HTR-8/SVneo (cell line): ENCODE measurements around the gene RAPGEFL1.
A peak's percentile ranks its signal among the peaks of the same experiment; 100 is the strongest.
"Not testable (repeated sequence)": the region's sequence is repeated elsewhere in the genome, so short reads cannot be mapped to it uniquely, and the experiment has no call there.

Source experiments
- DNase-seq: peaks from one replicate; pipeline ENCODE4 v3.0.0; 2011; ENCODE audit warnings: low spot score, mixed read lengths; ENCODE audit not compliant: insufficient read length
- FAIRE-seq: peaks from 2 replicates; lab custom pipeline; 2011; peaks lifted over from hg19 to GRCh38; lab: Jason Lieb, UNC

Gene RAPGEFL1

DNA sequence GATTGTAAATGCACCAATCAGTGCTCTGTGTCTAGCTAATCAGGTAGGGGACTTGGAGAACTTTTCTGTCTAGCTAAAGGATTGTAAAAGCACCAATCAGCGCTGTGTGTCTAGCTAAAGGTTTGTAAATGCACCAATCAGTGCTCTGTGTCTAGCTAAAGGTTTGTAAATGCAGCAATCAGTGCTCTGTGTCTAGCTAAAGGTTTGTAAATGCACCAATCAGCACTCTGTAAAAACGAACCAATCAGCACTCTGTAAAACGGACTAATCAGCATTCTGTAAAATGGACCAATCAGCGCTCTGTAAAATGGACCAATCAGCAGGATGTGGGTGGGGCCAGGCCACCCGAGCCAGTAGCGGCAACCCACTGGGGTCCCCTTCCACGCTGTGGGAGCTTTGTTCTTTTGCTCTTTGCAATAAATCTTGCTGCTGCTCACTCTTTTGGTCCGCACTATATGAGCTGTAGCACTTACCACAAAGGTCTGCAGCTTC is 20.7 kb downstream of the RAPGEFL1 start:
- not testable (repeated sequence) for DNase-seq, FAIRE-seq

DNA sequence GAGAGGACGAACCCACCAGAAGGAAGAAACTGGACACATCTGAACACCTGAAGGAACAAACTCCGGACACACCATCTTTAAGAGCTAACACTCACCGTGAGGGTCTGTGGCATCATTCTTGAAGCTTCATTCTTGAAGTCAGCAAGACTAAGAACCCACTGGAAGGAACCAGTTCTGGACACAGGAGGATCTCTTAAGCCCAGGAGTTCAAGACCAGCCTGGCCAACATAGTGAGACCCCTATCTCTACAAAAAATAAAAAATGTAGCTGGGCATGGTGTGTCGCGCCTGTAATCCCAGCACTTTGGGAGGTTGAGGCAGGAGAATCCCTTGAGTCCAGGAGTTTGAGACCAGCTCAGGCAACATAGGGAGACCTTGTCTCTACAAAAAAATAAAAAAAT is 21.3 kb downstream of the RAPGEFL1 start:
- no peak for FAIRE-seq
- no peak for DNase-seq

DNA sequence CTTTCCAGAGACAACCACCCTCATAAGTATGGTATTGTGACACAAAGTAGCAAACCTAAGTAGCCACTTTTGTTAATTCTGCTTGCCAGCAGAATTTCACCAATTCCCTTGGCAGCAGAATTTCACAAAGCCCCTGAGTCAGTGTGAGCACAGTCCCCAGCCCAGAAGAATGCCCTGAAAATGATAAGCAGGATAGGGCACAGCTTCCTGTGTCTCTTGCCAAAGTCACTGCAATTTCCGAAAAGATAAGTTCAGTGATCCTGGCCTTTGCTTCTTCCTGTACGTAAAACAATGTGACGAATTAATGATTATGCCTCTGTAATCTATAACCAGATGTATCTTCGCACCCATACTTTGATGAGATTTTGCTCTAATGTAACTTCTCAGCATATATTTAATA is 25.9 kb downstream of the RAPGEFL1 start:
- no peak for FAIRE-seq
- DNase-seq, result no peak

DNA sequence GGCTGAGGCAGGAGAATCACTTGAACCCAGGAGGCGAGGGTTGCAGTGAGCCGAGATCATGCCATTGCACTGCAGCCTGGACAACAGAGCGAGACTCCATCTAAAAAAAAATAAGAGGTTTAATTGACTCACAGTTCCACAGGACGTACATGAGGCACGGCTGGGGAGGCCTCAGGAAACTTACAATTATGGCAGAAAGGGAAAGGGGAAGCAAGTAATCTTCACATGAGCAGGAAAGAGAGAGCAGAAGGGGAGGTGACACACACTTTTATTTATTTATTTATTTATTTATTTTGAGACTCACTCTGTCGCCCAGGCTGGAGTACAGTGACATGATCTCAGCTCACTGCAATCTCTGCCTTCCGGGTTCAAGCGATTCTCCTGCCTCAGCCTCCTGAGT is 28.9 kb downstream of the RAPGEFL1 start:
- DNase-seq, FAIRE-seq: not testable (repeated sequence)

DNA sequence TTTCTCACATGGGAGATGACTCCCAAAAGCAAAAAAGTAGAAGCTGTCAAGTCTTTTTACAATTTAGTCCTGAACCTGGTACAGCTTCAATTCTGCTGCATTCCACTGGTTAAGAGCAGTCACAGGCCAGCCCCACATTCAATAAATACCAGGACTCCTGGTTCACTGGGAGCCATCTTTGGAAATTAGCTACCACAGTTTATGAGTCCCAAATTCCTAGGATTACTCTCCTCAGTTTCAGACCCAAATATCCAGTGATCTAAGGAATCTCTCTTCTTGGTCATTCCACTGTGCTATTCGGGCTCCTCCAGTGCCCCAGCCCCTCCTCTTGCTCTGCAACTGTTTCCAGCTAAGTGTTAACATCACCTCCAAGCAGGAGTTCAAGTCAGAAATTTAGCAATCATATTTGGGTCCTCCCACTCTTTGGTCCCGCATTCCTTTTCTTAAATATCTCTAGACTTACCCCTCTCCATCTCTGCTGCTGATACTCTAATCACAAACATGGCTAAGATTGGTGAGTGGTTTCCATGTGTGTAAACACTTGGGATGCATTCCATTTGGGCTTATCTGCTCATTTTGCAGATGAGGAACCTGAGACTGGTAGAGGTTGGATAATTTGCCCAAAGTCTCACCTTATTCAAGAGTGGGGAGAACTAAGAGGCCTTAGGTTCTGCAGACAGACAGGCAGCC is 32.3 kb downstream of the RAPGEFL1 start:
- DNase-seq (no peak), FAIRE-seq (peak; percentile 69)

DNA sequence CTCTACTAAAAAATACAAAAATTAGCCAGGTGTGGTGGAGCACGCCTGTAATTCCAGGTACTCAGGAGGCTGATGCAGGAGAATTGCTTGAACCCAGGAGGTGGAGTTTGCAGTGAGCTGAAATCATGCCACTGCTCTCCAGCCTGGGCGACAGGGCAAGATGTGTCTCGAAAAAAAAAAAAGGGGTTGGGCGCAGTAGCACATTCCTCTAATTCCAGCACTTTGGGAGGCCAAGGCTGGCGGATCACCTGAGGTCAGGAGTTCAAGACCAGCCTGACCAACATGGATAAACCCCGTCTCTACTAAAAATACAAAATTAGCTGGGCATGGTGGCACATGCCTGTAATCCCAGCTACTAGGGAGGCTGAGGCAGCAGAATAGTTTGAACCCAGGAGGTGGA is 36.6 kb downstream of the RAPGEFL1 start:
- not testable (repeated sequence) for DNase-seq, FAIRE-seq

DNA sequence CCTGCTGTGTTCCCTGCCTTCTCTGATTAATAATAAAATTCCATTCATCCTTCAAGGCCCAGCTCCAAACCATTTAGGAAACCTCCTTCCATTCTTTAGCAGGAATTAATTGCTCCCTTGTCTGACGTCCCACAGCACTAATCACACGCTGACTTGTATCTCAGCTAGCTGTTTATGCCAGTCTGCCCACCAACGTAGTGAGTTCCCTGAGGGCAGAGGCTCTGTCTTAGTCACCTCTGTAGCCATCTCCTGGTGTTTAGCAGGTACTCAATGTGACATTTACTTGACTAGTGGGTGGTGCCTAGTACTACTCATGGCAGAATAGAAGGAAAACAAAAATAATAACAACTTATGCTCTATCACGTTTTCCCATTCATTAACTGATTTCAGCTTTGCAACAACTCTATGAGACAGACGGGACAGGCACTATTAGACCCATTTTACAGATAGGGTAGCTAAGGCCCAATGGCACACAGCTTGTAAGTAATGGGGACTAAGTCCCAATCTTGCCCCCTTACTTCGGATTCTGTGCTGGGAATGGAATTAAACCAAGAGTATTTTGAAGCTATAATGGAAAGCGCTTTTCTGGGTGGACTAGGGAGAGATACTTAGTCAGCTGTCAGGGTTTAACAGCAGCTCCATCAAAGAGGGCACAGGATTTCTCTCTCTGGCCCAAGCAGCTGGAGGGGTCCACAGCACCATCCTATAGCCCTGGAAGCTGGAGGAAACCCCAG is 40.9 kb downstream of the RAPGEFL1 start:
- DNase-seq (no peak), FAIRE-seq (peak; percentile 23)

DNA sequence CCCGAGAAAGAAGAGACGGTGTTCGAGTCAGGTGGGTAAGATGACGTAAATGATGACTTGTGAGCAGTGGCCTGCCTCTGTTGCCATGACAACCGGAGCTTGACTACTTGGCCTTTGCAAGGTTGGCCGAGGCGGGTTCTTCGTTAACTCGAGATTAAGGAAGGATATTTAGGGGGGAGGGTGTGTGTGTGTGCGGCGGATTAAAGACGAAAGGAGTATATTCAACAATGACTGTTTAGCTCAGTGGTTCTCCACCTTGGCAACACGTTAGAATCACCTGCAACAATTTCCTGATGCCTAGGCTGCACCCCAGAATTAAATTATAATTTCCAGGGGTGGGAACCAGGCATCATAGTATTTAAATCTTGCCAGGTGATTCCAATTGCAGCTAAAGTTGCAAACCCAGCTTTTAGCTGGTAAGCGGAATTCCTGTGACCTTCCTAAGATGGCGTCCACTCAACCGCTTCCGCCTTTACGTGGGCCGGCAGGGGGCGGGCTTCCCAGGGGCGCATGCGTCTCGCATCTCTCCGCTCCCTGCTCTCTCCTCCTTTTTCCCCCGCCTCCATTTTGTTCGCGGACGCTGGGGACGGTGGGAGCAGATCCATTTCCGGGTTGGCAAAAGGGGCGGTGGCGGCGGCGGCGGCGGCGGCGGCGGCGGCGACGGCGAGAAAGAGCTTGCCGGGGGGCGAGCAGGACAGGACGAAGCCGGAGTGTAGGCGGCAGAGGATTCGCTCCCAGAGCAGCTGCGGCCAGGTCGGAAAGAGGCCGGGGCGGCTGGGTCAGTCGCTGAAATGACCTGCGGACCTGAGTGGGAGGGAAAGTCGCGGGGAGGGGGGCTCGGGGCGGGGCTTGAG is 41.7 kb downstream of the RAPGEFL1 start, which contains the start of gene WIPF2:
TSS of gene WIPF2 (plus strand) at position 565 of the 854 bp plus-strand sequence. CDS start 37,156 bp downstream, outside the sequence.
- DNase-seq, result peak; percentile 98
- peak; percentile 80 for FAIRE-seq

DNA sequence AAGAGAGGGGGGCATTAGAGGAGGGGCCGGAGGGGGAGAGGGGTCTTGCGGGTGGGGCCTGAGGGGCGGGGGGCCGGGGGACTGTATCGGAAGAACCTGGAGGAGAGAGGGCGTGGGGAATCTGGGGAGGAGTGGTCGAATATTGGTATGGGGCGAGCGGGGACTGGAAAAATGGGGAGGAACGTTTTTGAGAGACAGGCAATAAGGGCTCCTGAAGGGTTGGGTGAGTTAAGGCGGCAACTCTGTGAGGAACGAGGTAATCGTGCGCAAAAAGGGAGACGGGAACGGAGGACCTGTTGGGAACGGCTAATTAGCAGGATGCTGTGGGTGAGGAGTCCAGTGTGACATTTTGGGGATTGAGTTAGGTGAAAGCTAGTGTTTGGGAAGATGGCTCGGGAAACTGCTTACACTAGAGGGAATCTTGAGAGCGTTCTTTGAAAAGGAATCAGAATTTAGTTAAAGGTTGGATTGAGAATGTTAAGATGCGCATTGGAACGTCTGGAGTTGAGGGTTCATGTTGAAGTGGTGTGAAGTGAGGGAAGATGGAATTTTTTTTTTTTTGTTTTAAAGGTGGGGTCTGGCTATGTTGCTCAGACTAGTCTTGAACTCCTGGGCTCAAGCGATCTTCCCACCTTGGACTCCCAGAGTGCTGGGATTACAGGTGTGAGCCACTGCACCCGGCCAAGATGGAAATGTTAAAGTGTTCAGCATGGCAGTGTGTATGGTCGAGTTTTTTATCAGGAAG is 42.5 kb downstream of the RAPGEFL1 start:
- peak; percentile 59 for FAIRE-seq
- peak; percentile 85 for DNase-seq

DNA sequence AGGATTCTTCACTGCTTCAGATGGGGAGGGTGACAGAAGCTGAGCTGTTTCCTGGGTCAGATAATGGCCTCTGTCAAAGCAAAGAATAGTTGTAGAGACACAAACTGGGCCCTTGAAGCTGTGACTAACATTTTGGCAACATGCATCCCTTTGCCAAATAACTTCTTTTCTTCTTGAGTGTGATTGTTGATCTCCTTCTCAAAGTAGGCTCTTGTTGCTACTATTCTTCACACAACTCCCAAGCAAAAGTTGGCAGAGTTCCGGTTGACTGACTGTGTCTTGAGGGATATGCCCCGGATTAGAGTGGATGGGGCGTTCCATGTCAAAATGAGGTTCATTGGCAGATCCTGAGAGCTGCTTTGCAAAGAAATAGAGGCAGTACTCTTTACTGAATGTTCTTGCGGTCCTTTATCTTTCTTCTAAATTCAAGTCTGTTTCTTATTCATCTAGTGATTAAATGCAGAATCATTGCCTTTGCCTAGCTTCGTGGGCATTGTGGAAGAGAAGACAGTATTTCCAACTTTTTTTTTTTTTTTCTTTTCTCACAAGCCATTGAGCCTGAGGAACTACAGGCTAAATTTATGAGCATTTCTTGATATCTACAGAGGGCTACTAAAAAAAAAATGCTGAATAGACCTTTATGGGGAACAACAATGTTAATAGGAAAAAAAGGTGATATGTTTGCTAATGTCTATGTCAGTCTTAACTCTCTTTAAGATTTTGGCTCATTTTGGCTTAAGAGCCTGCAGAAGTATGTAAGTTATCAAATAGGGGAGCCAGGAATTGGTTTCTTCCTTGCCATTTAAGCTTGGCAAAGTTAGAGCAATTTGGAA is 47.7 kb downstream of the RAPGEFL1 start:
- DNase-seq (no peak), FAIRE-seq (no peak)

DNA sequence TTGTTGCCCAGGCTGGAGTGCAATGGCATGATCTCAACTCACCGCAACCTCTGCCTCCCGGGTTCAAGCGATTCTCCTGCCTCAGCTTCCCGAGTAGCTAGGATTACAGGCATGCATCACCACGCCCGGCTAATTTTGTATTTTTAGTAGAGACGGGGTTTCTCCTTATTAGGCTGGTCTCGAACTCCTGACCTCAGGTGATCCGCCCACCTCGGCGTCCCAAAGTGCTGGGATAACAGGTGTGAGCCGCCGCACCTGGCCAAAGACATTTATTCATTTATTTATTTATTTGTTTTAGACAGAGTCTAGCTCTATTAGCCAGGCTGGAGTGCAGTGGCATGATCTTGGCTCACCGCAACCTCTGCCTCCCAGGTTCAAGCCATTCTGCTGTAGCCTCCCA is 51.9 kb downstream of the RAPGEFL1 start:
- not testable (repeated sequence) for FAIRE-seq, DNase-seq

DNA sequence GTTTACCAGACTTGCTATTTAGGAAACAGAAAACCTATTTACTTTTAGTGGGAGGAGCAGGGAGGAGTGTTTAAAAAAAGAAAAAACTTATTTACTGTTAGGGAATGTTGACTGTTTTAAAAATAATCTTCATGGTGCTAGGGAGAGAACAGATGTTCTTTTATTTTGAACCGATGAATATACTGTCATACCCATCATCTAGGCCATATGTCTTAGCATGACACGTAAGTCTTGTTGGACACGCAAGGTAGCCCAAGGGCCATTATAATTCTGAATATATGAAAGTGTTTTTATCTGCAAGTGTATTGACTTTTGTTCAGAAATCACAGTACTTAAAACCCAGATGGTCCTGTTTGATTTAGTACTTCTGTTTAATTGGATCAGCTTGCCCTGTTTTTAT is 53.4 kb downstream of the RAPGEFL1 start:
- no peak for FAIRE-seq

DNA sequence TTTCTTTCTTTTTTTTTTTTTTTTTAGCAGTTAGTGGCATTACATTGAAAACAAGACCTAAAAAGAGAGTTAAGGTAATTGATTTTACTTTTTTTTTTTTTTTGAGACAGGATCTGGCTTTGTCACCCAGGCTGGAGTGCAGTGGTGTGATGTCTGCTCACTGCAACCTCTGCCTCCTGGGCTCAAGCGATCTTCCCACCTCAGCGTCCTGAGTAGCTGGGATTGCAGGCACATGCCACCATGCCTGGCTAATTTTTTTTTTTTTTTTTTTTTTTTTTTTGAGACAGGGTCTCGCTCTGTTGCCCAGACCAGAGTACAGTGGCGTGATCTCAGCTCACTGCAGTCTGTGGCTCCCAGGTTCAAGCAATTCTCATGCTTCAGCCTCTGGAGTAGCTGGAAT is 54.7 kb downstream of the RAPGEFL1 start:
- DNase-seq, FAIRE-seq: not testable (repeated sequence)

More for the DNA sequence above, 53.4 kb downstream of the RAPGEFL1 start:
- no peak for DNase-seq

DNA sequence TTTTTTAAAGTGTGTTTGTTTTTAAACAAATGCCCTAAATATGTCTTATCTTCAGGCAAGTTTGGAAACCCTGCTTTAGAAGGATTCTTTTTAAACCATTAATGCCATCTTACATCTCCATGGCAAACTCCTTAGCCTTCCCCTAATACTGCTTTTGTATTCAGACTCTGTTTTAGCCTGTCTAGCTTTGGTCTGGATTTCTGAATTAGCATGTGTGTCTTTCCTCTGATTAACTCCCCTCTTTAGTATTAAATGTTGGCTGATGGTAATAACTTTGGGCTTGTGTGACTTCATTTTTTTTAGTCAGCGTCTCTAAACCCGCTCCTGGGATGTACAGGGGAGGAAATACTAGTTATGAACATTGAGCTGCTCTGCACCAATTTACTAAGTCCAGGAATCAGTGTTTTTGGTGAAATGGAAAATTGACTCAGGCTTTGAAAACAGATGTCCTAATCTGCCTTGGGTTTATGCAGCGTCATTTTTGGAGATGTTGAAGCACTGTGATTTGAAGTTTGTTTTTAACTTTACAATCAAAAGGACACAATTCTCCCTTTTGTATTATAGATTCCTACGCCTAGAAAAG is 64.1 kb downstream of the RAPGEFL1 start:
- FAIRE-seq (no peak), DNase-seq (no peak)

DNA sequence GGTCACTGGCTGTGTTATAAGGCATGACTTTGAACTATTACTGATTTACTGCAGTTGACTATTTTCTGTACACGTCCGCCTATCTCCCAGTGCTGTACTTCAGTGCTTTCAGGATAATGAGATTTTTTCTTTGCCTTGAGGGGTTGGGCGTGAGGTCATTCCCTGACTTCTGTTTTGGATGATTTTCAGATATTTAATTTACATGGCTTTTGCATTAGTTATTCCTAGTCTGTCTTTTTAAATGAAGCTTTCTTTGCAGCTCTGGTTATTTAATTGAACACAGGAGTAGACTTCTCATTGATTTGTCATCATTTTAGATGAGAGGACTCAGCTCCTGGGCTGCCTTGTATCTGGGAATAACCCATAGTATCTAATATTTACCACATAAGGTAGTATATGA is 65.5 kb downstream of the RAPGEFL1 start:
- DNase-seq (no peak), FAIRE-seq (no peak)

DNA sequence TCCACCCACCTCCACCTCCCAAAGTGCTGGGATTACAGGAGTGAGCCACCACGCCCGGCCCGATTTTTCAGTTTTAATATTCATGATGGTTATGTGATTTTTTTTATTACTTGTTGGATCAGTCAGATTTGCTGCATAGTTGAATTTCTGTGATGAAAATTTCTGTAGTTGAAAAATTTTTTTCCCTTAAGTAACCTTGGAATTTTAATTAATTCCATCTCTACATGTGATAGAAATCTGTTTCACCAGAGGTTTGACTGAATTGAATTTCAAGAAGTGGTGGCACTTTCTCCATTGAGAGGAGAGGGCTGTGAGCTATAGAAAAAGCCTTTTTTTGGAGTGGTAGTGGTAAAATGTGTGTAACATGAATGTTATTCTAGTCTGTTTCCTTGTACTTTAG is 66.5 kb downstream of the RAPGEFL1 start:
- DNase-seq, result no peak
- FAIRE-seq, result no peak

DNA sequence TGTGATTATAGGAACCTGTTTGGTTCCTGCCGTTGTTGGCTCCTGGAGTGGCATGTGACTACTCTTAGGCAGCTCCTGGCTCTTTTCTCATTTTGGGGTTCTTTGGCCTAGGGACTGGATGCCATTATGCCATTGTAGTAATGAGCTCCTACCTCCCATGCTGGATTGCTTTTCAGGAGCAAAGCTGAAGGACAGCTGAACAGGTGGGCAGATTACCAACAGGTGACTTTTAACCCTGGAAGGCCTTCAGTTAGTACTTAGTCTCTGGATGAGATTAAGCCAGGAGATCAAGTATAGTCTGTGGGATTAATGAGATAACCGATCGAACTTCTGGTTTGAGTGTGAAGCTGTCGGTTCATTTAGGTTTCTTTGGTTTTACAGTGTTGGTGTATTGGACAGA is 67.0 kb downstream of the RAPGEFL1 start:
- FAIRE-seq (no peak), DNase-seq (no peak)
